DOHH2 (cell line): ENCODE measurements around the gene QTRT2.

ENCODE experiments used
- EZH2phosphoT487 ChIP-seq: fragments of 200-600 bp; sonication (generic); IDR thresholded peaks from 2 replicates; pipeline ENCODE4 v1.6.1; 2017; ENCODE audit warnings: borderline replicate concordance, mild to moderate bottlenecking, antibody characterized with exemption, low read length, moderate library complexity, mixed read lengths
- TF ChIP-seq, protein P1 (sequence below): fragments of 200-600 bp; sonication (generic); IDR thresholded peaks from one replicate; pipeline ENCODE4 v1.5.1; 2014; ENCODE audit warnings: antibody characterized with exemption, mild to moderate bottlenecking, low read depth, low read length; ENCODE audit not compliant: poor library complexity, severe bottlenecking

DNA sequence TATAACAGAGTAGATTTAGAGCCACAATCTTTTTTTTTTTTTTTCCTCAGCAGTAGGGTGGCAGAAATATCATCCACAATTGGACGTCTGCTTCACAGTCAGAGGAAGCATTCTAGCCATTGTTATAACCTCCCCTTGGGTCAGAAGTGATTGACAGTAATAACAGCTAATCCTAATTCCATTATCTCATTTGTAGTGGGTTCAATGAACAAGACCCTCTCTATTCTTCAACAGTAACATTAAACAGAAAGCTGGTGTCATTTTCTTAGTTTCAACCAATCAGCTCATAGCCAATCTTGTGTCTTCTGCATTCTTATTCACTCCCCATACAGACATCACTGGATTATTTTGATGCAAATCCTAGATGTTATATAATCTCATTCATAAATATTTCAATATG, 44.6 kb downstream of the QTRT2 start:
- TF ChIP-seq, protein P1, sequence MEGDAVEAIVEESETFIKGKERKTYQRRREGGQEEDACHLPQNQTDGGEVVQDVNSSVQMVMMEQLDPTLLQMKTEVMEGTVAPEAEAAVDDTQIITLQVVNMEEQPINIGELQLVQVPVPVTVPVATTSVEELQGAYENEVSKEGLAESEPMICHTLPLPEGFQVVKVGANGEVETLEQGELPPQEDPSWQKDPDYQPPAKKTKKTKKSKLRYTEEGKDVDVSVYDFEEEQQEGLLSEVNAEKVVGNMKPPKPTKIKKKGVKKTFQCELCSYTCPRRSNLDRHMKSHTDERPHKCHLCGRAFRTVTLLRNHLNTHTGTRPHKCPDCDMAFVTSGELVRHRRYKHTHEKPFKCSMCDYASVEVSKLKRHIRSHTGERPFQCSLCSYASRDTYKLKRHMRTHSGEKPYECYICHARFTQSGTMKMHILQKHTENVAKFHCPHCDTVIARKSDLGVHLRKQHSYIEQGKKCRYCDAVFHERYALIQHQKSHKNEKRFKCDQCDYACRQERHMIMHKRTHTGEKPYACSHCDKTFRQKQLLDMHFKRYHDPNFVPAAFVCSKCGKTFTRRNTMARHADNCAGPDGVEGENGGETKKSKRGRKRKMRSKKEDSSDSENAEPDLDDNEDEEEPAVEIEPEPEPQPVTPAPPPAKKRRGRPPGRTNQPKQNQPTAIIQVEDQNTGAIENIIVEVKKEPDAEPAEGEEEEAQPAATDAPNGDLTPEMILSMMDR, result no peak
- TF ChIP-seq EZH2phosphoT487, result no peak
